ENCODE data around the gene GJB4.

GJB4 gene

GRCh38 chr1:34746101-34746500 is 13.4 kb upstream of the GJB4 start:
- no peak for TF ChIP-seq CTCF (IDR thresholded peaks at IDR 0.05; ENCODE audit: insufficient read depth, low read depth, low read length, missing control alignments)
- H3K4me3 ChIP-seq (ENCODE audit: low read depth, low read length): no peak overlapping the region
- DNase-seq (ENCODE audit: low read depth): no peak

- no peak overlapping the region for H3K4me3 ChIP-seq (ENCODE audit: low read depth, low read length)
- TF ChIP-seq CTCF (IDR thresholded peaks at IDR 0.05; ENCODE audit: insufficient read depth, low read depth, low read length, missing control alignments): no peak
- DNase-seq (ENCODE audit: low read depth): no peak
Measured at GRCh38 chr1:34746785-34747637, 12.5 kb upstream of the GJB4 start.

GRCh38 chr1:34747638-34747941 is 11.9 kb upstream of the GJB4 start:
- H3K4me3 ChIP-seq (ENCODE audit: low read depth, low read length): no peak overlapping the region

GRCh38 chr1:34749992-34750391 is 9.5 kb upstream of the GJB4 start:
- no peak for TF ChIP-seq CTCF (IDR thresholded peaks at IDR 0.05; ENCODE audit: insufficient read depth, low read depth, low read length, missing control alignments)
- no peak for DNase-seq (ENCODE audit: low read depth)
- H3K4me3 ChIP-seq (ENCODE audit: low read depth, low read length): no peak overlapping the region

More at GRCh38 chr1:34747638-34747941, 11.9 kb upstream of the GJB4 start:
- DNase-seq (ENCODE audit: low read depth): no peak
- no peak for TF ChIP-seq CTCF (IDR thresholded peaks at IDR 0.05; ENCODE audit: insufficient read depth, low read depth, low read length, missing control alignments)

GRCh38 chr1:34750610-34751009 is 8.9 kb upstream of the GJB4 start:
- no peak overlapping the region for H3K4me3 ChIP-seq (ENCODE audit: low read depth, low read length)
- no peak for TF ChIP-seq CTCF (IDR thresholded peaks at IDR 0.05; ENCODE audit: insufficient read depth, low read depth, low read length, missing control alignments)
- no peak for DNase-seq (ENCODE audit: low read depth)

GRCh38 chr1:34753163-34753562 is 6.4 kb upstream of the GJB4 start:
- no peak for TF ChIP-seq CTCF (IDR thresholded peaks at IDR 0.05; ENCODE audit: insufficient read depth, low read depth, low read length, missing control alignments)
- H3K4me3 ChIP-seq (ENCODE audit: low read depth, low read length): no peak overlapping the region
- DNase-seq (ENCODE audit: low read depth): no peak

All from GM12865 (cell line).